ENCODE results near the gene HAUS3. TPM values are rescaled to one million over a fixed set of nuclear protein-coding genes. Genes with fewer than 3 reads are reported as not detected.
A peak's percentile ranks its signal among the peaks of the same experiment; 100 is the strongest.
"Not testable (repeated sequence)": the region's sequence is repeated elsewhere in the genome, so short reads cannot be mapped to it uniquely, and the experiment has no call there.

The HAUS3 gene
- total RNA-seq, 1 donor from 2014 or later: 10.7 TPM

GRCh38 chr4:2283199-2283711 is 41.3 kb upstream of the HAUS3 start:
- no peak for TF ChIP-seq CTCF (conservative IDR thresholded peaks at IDR 0.05; ENCODE audit: low read depth, low read length)
- H3K4me3 ChIP-seq (ENCODE audit: low read depth, low read length): no peak overlapping the region
- no peak for DNase-seq (ENCODE audit: low read depth)

GRCh38 chr4:2281575-2282343 is 39.8 kb upstream of the HAUS3 start:
- peak; percentile 29 for TF ChIP-seq CTCF (conservative IDR thresholded peaks at IDR 0.05; ENCODE audit: low read depth, low read length)
- DNase-seq (ENCODE audit: low read depth): no peak

GRCh38 chr4:2280531-2281300 is 38.8 kb upstream of the HAUS3 start:
- no peak for DNase-seq (ENCODE audit: low read depth)

More at GRCh38 chr4:2281575-2282343, 39.8 kb upstream of the HAUS3 start:
- no peak overlapping the region for H3K4me3 ChIP-seq (ENCODE audit: low read depth, low read length)

GRCh38 chr4:2277956-2278355 is 36.0 kb upstream of the HAUS3 start:
- no peak for DNase-seq (ENCODE audit: low read depth)
- no peak for TF ChIP-seq CTCF (conservative IDR thresholded peaks at IDR 0.05; ENCODE audit: low read depth, low read length)
- no peak overlapping the region for H3K4me3 ChIP-seq (ENCODE audit: low read depth, low read length)

More at GRCh38 chr4:2280531-2281300, 38.8 kb upstream of the HAUS3 start:
- H3K4me3 ChIP-seq (ENCODE audit: low read depth, low read length): no peak overlapping the region
- TF ChIP-seq CTCF (conservative IDR thresholded peaks at IDR 0.05; ENCODE audit: low read depth, low read length): peak; percentile 32

GRCh38 chr4:2276581-2277325 is 34.8 kb upstream of the HAUS3 start:
- no peak for DNase-seq (ENCODE audit: low read depth)
- no peak overlapping the region for H3K4me3 ChIP-seq (ENCODE audit: low read depth, low read length)
- TF ChIP-seq CTCF (conservative IDR thresholded peaks at IDR 0.05; ENCODE audit: low read depth, low read length): no peak

- H3K4me3 ChIP-seq (ENCODE audit: low read depth, low read length): no peak overlapping the region
- no peak for DNase-seq (ENCODE audit: low read depth)
- no peak for TF ChIP-seq CTCF (conservative IDR thresholded peaks at IDR 0.05; ENCODE audit: low read depth, low read length)
Measured at GRCh38 chr4:2275546-2276251, 33.8 kb upstream of the HAUS3 start.

- DNase-seq (ENCODE audit: low read depth): not testable (repeated sequence)
Measured at GRCh38 chr4:2275044-2275397, 33.1 kb upstream of the HAUS3 start.

More at GRCh38 chr4:2275044-2275397, 33.1 kb upstream of the HAUS3 start:
- not testable (repeated sequence) for H3K4me3 ChIP-seq (ENCODE audit: low read depth, low read length)
